ENCODE data around the gene TLCD1. TPM values are rescaled to one million over a fixed set of nuclear protein-coding genes. Genes with fewer than 3 reads are reported as not detected.

Gene TLCD1
- total and polyA plus RNA-seq, 2 experiments from 2014 or later, result 26.5 to 47.0 TPM

GRCh38 chr17:28711723-28712031 is 14.4 kb downstream of the TLCD1 start, which contains the start of gene PROCA1 (continued):
- TF ChIP-seq ZNF462 (CRISPR knock-in tag; IDR thresholded peaks at IDR 0.05), result no peak
- no peak for TF ChIP-seq CREB1 (CRISPR knock-in tag; IDR thresholded peaks at IDR 0.05; ENCODE audit: low read depth)
- no peak for TF ChIP-seq EZH2phosphoT487 (IDR thresholded peaks at IDR 0.05; ENCODE audit: unreplicated experiment)
- no peak; the same call in 1 of the 2 replicates for TF ChIP-seq POLR2AphosphoS5 (IDR thresholded peaks at IDR 0.05; ENCODE audit: low read depth)
- no peak for TF ChIP-seq JUNB (IDR thresholded peaks at IDR 0.05; ENCODE audit: unreplicated experiment)
- no peak for TF ChIP-seq NANOG (IDR thresholded peaks at IDR 0.05; ENCODE audit: borderline replicate concordance)
- no peak for TF ChIP-seq STAT1 (IDR thresholded peaks at IDR 0.05; ENCODE audit: unreplicated experiment)
- no peak for TF ChIP-seq CTCF (conservative IDR thresholded peaks at IDR 0.05; ENCODE audit: low read depth in 2 of 2)
- no peak for TF ChIP-seq REST (IDR thresholded peaks at IDR 0.05; ENCODE audit: unreplicated experiment)
- TF ChIP-seq EZH2 (IDR thresholded peaks at IDR 0.05; ENCODE audit: low read depth, unreplicated experiment), result no peak

Data from GM23338 (cell line).